IPS-NIHi7 (cell line): ENCODE data around the gene MED14.

Experiments used
- DNase-seq: peaks from one replicate; pipeline ENCODE4 v3.0.0; 2012; ENCODE audit warnings: mixed read lengths; ENCODE audit errors: extremely low spot score

The MED14 gene

GRCh38 chrX:40663880-40664630 is 71.3 kb downstream of the MED14 start:
- DNase-seq, result peak; percentile 54

- DNase-seq, result no peak
Measured at GRCh38 chrX:40663078-40663740, 72.1 kb downstream of the MED14 start.

GRCh38 chrX:40661489-40661888 is 73.9 kb downstream of the MED14 start:
- no peak for DNase-seq

GRCh38 chrX:40660381-40660780 is 75.0 kb downstream of the MED14 start:
- DNase-seq, result no peak

GRCh38 chrX:40653535-40653934 is 81.8 kb downstream of the MED14 start:
- no peak for DNase-seq

GRCh38 chrX:40652664-40653063 is 82.7 kb downstream of the MED14 start:
- no peak for DNase-seq

GRCh38 chrX:40651620-40652223 is 83.6 kb downstream of the MED14 start:
- DNase-seq, result peak; percentile 22

GRCh38 chrX:40647307-40648197 is 87.8 kb downstream of the MED14 start, which contains the start of gene CXorf38:
CXorf38 (minus strand) TSS chrX:40647561; CDS start chrX:40647520, 41 bp downstream.
- DNase-seq, result peak; percentile 87

GRCh38 chrX:40646489-40647306 is 88.6 kb downstream of the MED14 start:
- peak; percentile 32 for DNase-seq

- DNase-seq, result no peak
Measured at GRCh38 chrX:40644821-40645358, 90.5 kb downstream of the MED14 start.

GRCh38 chrX:40644176-40644575 is 91.2 kb downstream of the MED14 start:
- no peak for DNase-seq

- no peak for DNase-seq
Measured at GRCh38 chrX:40637687-40638086, 97.7 kb downstream of the MED14 start.

- no peak for DNase-seq
Measured at GRCh38 chrX:40632199-40632598, 103.1 kb downstream of the MED14 start.

- no peak for DNase-seq
Measured at GRCh38 chrX:40628506-40628905, 106.8 kb downstream of the MED14 start.

GRCh38 chrX:40625294-40625693 is 110.0 kb downstream of the MED14 start:
- no peak for DNase-seq

- no peak for DNase-seq
Measured at GRCh38 chrX:40623665-40624064, 111.7 kb downstream of the MED14 start.

- no peak for DNase-seq
Measured at GRCh38 chrX:40623139-40623536, 112.2 kb downstream of the MED14 start, which contains the start of gene MPC1L. MPC1L (plus strand) TSS chrX:40623428; CDS start chrX:40623566, 138 bp downstream.

GRCh38 chrX:40622479-40623138 is 112.7 kb downstream of the MED14 start:
- no peak for DNase-seq

GRCh38 chrX:40617566-40617965 is 117.8 kb downstream of the MED14 start:
- DNase-seq, result no peak

GRCh38 chrX:40615976-40616375 is 119.4 kb downstream of the MED14 start:
- DNase-seq, result no peak
